Activated CD4-positive, alpha-beta T cell treated with anti-CD3 and anti-CD28 coated beads for 24 hours (primary cell): ENCODE results near the gene ZFAND2B.
"Not testable (repeated sequence)": the region's sequence is repeated elsewhere in the genome, so short reads cannot be mapped to it uniquely, and the experiment has no call there.

Experiments used
- DNase-seq, 2 donors: peaks; one replicate each; pipeline ENCODE4 v3.0.0-alpha.2; 2020; ENCODE audit warnings: low read depth in 2 of 2

ZFAND2B gene

GRCh38 chr2:219175928-219176817, 30.4 kb upstream of the ZFAND2B start:
- peak in 1 of 2 donors; percentile 16 for DNase-seq

- DNase-seq, result peak; percentile 71 to 76
Measured at GRCh38 chr2:219176818-219177551, 29.6 kb upstream of the ZFAND2B start, which contains the start of gene CNPPD1. CNPPD1 (minus strand) TSS chr2:219176925; CDS start chr2:219176828, 97 bp downstream.

DNA sequence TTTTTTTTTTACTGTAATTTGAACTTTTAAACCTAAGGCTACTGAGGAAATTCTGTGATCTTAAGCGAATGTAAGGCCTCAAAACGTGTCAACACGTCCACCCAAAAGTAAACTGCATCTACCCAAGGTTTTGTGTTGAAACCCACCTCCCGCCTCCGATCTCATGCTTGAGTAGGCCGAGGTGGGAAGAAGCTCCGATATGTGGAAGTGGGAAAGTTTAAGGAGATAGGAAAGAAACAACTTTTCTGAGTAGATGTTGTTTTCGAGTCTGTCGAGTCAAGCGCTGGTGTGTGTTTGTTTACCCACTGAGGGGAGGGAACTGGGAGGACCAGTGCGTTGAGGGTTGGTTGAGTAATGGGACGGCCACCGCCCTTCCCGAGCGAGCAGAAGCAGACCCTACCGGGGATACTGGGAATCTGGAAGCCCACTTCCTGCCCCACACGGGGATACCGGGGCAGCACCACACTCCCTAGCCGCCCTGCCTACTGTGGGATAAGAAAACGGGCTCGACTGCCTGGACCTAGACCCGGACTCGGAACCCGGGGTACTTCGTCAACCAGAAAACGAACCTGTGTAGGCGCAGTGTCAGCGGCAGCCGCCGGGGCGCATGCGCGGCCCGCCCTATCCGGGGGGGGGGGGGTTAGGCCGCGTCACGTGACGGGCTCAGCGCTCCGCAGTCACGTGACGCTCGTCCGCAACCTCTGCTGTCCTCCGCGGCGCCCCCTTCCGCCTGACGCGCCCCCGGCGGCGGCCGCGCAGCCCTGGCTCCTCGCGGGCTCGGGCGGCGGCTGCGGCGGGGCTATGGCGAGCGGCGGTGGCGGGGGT, 28.8 kb upstream of the ZFAND2B start, which contains the start of gene RETREG2:
Gene RETREG2 (plus strand): TSS at position 724 of the 825 bp plus-strand sequence. CDS start 78 bp downstream, at position 802.
- peak; percentile 57 to 62 for DNase-seq

GRCh38 chr2:219178377-219179175, 28.0 kb upstream of the ZFAND2B start:
- DNase-seq, result peak; percentile 18 to 36

DNA sequence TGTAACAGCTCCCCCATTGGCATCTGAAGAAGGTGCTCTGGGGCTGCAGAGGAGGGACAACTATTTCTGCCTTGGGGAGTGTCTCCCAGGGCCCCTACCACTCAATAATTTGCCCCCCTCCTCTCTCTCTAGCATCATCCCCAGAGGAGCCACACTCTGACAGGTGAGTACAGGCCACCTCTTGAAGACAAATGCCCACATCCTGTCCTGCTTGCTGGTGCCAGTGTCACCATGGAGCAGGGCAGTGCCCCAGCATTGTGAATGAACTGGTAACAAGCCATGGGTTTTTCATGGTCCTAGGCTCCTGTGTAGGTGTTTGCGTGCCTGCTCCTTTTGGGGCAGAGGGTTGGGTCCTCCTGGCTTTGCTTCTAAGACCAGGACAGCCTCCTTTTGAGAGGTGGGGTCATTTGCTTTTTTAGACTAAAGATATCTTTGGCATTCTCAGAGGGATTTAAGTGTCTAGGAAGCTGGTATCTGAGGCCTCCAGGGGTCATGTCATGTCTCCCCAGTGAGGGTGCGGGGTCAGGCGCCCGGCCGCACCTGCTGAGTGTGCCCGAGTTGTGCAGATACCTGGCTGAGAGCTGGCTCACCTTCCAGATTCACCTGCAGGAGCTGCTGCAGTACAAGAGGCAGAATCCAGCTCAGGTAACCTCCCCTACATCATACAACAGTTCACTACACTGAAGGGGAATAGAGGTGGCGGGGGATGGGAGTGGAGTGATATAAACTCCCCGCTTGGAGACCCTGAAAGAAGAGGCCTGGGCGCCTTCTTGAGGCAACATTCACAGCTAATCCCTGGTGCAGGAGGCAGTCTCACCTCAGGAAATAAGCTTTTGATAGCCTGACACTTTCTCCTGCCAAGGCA, 26.7 kb upstream of the ZFAND2B start:
- no peak for DNase-seq

- DNase-seq, result no peak
Measured at GRCh38 chr2:219180961-219181360, 25.6 kb upstream of the ZFAND2B start.

DNA sequence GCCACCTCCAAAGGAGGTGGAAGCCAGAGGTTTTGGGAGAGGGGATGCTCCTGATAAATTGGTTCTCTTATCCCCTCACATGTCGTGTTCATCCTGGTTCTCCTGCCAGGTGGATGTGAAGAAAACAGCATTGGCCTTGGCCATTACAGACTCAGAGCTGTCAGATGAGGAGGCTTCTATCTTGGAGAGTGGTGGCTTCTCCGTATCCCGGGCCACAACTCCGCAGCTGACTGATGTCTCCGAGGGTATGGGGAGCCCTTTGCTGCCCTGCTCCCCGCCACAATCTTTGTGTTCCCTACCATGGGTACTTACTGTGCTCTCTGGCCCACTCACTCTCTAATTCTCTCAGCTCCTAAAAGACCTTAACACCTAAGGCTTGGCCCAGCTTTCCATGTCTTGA, 25.1 kb upstream of the ZFAND2B start:
- no peak for DNase-seq

DNA sequence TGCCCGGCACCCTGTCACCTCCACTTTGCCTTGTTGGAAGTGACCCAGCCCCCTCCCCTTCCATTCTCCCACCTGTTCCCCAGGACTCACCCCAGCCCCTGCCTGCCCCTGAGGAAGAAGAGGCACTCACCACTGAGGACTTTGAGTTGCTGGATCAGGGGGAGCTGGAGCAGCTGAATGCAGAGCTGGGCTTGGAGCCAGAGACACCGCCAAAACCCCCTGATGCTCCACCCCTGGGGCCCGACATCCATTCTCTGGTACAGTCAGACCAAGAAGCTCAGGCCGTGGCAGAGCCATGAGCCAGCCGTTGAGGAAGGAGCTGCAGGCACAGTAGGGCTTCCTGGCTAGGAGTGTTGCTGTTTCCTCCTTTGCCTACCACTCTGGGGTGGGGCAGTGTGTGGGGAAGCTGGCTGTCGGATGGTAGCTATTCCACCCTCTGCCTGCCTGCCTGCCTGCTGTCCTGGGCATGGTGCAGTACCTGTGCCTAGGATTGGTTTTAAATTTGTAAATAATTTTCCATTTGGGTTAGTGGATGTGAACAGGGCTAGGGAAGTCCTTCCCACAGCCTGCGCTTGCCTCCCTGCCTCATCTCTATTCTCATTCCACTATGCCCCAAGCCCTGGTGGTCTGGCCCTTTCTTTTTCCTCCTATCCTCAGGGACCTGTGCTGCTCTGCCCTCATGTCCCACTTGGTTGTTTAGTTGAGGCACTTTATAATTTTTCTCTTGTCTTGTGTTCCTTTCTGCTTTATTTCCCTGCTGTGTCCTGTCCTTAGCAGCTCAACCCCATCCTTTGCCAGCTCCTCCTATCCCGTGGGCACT, 24.0 kb upstream of the ZFAND2B start:
- no peak for DNase-seq

- DNase-seq, result no peak
Measured at GRCh38 chr2:219183151-219183772, 23.3 kb upstream of the ZFAND2B start.

- no peak for DNase-seq
Measured at GRCh38 chr2:219184121-219184520, 22.5 kb upstream of the ZFAND2B start.

DNA sequence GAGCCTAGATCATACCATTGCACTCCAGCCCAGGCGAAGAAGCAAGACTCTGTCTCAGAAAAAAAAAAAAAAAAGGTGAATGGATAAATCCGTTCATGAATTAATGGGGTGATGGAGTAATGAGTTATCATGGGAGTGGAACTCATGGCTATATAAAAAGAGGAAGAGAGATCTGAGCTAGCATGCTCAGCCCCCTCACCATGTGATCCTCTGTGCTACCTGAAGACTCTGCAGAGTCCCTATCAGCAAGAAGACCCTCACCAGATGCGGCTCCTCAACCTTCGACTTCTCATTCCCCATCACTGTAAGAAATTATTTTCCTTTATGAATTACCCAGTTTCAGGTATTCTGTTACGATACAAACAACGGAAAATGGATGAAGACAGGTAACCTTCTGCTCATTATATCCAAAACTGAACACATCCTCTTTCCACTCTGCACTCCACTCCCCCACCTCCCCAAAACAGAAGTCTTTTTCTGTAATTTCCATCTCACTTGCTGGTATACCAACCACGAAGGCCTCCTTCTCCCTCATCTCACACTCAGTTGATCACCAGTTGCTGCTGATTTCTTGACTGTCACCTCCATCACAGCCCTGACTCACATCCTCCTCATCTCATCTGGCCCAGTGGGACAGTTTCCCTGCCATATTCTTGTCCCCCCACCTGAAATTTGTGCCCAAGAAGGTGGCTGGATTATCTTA, 19.7 kb upstream of the ZFAND2B start:
- DNase-seq, result no peak

- no peak for DNase-seq
Measured at GRCh38 chr2:219197388-219197787, 9.2 kb upstream of the ZFAND2B start.

DNA sequence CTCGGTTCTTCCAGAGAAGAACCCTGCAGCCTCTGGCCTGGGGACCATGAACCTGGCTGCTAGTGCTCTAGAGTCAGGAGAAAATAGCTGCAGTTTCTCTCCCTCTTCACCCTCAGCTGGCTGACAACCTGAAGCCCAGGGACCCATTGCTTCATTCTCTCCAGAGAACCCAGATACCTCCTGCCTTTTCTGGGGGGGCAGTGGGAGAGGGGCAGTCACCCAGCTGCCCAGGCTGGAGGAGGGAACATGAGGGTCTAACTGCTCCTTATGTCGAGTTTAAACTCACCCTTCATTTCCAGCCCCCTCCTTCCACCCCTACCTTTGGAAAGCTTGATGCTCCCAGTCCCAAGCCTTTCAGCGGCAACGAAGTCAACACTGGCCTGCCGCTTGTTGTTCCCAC, 7.6 kb upstream of the ZFAND2B start:
- DNase-seq, result no peak

- DNase-seq, result no peak
Measured at GRCh38 chr2:219199470-219200211, 6.9 kb upstream of the ZFAND2B start.

- not testable (repeated sequence) for DNase-seq
Measured at GRCh38 chr2:219200502-219201326, 5.9 kb upstream of the ZFAND2B start.

DNA sequence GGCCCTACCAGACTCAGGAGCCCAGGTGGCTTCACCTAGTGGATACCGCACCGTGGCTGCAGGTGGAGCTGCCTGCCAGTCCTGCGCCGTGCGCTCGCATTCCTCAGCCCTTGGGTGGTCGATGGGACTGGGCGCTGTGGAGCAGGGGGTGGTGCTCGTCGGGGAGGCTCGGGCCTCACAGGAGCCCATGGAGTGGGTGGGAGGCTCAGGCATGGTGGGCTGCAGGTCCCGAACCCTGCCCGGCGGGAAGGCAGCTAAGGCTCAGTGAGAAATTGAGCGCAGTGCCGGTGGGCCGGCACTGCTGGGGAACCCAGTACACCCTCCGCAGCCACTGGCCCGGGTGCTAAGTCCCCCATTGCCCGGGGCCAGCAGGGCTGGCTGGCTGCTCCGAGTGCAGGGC, 5.3 kb upstream of the ZFAND2B start:
- not testable (repeated sequence) for DNase-seq
